Coronary artery (tissue), 2 donors: ENCODE measurements around the gene GCNT4.

Source experiments
- DNase-seq: peaks from one replicate; pipeline ENCODE4 v3.0.0-alpha.2; 2017; ENCODE audit warnings: low spot score
- H3K27ac ChIP-seq, 2 donors: fragments of 200-600 bp; sonication (generic); one replicate each; pipeline ENCODE4 v1.5.1; 2016 to 2019
- H3K4me3 ChIP-seq: fragments of 200-600 bp; sonication (generic); 2 replicates; pipeline ENCODE4 v1.5.1; 2016; ENCODE audit warnings: mild to moderate bottlenecking, moderate library complexity
- CTCF ChIP-seq: fragments of 200-600 bp; sonication (generic); IDR thresholded peaks from one replicate; pipeline ENCODE4 v1.5.1; 2019; ENCODE audit warnings: antibody characterized with exemption

Gene GCNT4

GRCh38 chr5:75017971-75018370, 34.4 kb downstream of the GCNT4 start:
- Histone ChIP-seq H3K27ac (no peak overlapping the region), H3K4me3 (no peak overlapping the region)
- no peak for TF ChIP-seq CTCF
- no peak for DNase-seq

DNA sequence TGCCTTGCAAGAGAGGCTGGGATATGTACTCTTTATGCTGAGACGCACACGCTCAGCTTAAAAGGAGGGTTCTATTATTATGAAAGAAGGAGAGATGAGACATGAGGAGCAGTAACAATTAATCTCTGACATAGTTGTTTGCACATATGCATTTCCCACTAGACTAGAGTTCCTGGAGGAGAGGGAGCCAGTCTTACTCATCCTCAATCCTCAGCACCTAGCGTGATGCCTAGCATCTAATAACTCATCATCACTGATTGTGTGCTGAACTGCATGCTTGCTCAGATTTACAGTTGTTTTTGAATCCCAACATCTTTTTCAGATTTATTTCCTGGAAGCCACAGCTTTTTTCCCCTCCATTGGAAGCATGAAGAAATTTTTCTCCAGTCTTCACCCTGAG, 35.5 kb downstream of the GCNT4 start:
- no peak for TF ChIP-seq CTCF
- no peak for DNase-seq
- Histone ChIP-seq H3K27ac (no peak overlapping the region), H3K4me3 (no peak overlapping the region)

GRCh38 chr5:75012748-75013147, 39.6 kb downstream of the GCNT4 start:
- no peak for TF ChIP-seq CTCF
- no peak for DNase-seq
- H3K4me3 ChIP-seq = no peak overlapping the region
- no peak overlapping the region for H3K27ac ChIP-seq

DNA sequence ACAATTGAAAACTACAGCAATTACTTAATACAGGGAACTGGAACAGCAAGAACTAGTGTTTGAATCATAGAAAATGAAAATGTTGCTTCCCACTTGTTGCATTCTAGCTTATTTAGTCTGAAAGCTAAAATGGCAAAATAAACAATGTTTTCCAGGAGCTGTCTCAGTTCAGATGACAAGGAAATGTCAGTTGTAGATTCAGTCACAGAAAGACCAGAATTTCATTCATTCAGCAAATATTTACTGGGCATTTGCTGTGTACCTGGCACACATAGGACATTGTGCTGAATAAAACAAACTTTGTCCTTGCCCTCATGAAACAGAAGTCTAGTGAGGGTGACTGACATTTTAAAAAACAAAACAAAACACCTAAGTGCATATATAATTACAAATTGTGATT, 41.5 kb downstream of the GCNT4 start:
- Histone ChIP-seq H3K27ac (no peak overlapping the region), H3K4me3 (no peak overlapping the region)
- no peak for DNase-seq
- no peak for TF ChIP-seq CTCF

DNA sequence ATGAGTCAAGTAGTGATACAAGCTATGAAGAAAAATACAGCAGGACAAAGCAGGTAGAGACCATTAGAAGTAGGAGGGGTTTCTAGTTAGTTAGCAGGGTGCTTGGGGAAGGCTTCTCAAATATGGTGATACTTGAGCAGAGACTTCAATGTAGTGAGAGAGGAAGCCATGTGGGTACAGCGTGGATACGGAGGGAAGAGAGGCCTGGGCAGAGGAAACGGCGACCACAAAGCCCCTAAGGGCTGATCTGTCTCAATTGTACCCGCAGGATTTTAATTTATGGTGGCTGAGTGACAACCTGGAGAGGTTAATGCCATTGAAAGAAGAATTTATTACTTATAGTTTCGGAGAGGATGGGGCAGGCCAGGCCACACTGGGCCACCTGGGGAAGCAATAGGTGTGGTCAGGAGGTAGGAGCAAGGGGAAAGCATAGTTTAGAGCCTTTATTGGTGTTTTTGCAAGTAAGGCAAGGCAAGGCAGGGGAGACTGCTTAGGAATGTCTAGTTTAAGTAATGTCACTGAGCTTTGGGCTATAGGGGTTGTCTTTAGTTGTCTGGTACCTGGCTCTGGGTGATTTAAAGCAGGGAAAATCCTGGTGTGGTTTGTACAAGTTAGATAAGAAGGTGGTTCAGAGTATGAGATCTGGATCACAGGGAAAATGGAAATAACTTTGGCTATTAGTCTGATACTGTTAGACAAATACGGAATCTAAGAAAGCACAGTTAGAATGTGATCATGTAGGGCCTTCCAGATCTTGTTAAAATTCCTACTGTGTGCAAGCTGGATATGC, 42.6 kb downstream of the GCNT4 start:
- no peak for TF ChIP-seq CTCF
- Histone ChIP-seq H3K27ac (no peak overlapping the region), H3K4me3 (no peak overlapping the region)
- DNase-seq = no peak

DNA sequence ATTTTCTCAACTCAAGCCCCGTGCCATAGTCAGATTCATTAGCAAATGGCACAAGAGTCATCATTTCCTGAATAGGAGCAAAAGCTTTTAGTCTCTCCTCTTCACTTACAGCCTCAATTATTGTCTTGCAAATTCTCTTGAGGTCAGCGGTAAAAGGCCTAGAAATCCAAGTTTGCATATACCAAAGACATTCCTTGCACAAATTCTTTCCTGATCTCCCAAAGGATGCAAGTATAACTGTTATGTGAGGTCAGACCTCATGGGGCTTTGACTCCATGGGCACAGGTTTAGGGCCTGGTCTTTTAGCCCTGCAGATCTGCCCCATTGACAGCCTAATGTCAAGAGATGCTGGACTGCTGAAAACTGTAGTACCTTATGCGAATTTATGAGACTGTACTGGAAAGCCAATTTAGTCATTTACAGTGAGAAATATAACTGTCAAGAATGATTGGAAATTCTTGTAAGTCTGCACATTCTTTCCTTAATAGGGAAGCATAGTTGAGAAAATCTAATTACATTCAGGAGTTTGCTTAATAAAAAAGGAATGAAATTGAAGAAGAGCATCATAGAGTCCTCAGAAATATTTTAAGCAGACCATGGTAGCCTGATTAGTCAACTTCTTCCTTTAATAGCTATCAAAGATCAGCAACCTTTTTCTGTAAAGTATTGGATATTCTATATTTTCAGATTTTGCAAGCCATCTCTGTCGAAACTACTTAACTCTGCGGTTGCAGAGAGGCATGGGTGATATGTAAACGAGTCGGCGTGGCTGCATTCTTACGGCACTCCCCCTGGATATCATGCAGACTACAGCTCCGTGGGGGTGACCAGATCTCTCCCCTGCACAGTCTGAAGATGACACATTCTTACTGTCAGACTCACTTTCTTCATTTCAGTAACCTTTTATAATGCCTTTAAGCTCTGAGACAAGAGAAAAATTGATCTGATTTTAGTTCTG, 45.2 kb downstream of the GCNT4 start:
- no peak for TF ChIP-seq CTCF
- H3K27ac ChIP-seq = no peak overlapping the region
- no peak for DNase-seq
- H3K4me3 ChIP-seq = no peak overlapping the region
